Endothelial cell of umbilical vein (primary cell): ENCODE results near the gene TJP3. TPM values are rescaled to one million over a fixed set of nuclear protein-coding genes. Genes with fewer than 3 reads are reported as not detected.

ENCODE experiments used
- BruUV-seq: library from RNA; stranded (reverse); fragments of 400-500 nt; replicated peaks from 2 replicates; lab custom pipeline; 2021; lab: Mats Ljungman, UMichigan
- CTCF ChIA-PET: fragments of 300-600, 350-600 bp; sonication (Branson Sonifier 250); formaldehyde crosslinking; loops from one replicate; lab custom pipeline; 2021; ENCODE audit warnings: antibody characterized with exemption, inconsistent platforms; lab: Charles Lee
- POLR2A ChIA-PET: fragments of 300-600, 350-600 bp; sonication (Branson Sonifier 250); formaldehyde crosslinking; loops from one replicate; lab custom pipeline; 2021; ENCODE audit warnings: antibody characterized with exemption, inconsistent platforms; lab: Charles Lee
- DNase-seq: peaks from one replicate; pipeline ENCODE4 v3.0.0-alpha.2; 2011; ENCODE audit warnings: low read depth, low spot score
- FAIRE-seq: peaks from 2 replicates; lab custom pipeline; 2011; peaks lifted over from hg19 to GRCh38; lab: Jason Lieb, UNC
- H2AFZ ChIP-seq: 2 replicates; pipeline ENCODE4 v1.6.0; 2012; ENCODE audit warnings: low read depth, low read length, control low read depth, inconsistent platforms
- H3K27ac ChIP-seq: 2 replicates; pipeline ENCODE4 v1.5.1; 2011; ENCODE audit warnings: low read depth, mild to moderate bottlenecking, control low read depth, low read length, moderate library complexity; ENCODE audit not compliant: insufficient read depth
- H3K27me3 ChIP-seq, 2 experiments: 2 replicates each; pipeline versions ENCODE4 v1.6.0 to v1.6.1; 2011; ENCODE audit warnings: low read length in 2 of 2, mixed read lengths in 1 of 2; ENCODE audit not compliant: control insufficient read depth in 2 of 2, insufficient read depth in 2 of 2
- H3K36me3 ChIP-seq, 2 experiments: 2 replicates in 1 of 2; 3 replicates in 1 of 2; pipeline ENCODE4 v1.5.1; 2011; ENCODE audit warnings: low read length in 2 of 2, mild to moderate bottlenecking in 1 of 2, moderate library complexity in 1 of 2; ENCODE audit not compliant: control insufficient read depth in 2 of 2, insufficient read depth in 2 of 2; ENCODE audit errors: extremely low read depth in 1 of 2
- H3K4me1 ChIP-seq: 3 replicates; pipeline ENCODE4 v1.5.1; 2011; ENCODE audit warnings: mild to moderate bottlenecking, low read length; ENCODE audit not compliant: control insufficient read depth, insufficient read depth; ENCODE audit errors: extremely low read depth
- H3K4me2 ChIP-seq: 2 replicates; pipeline ENCODE4 v1.6.1; 2011; ENCODE audit warnings: low read length, control low read depth, mixed read lengths; ENCODE audit not compliant: insufficient read depth
- H3K4me3 ChIP-seq, 3 experiments: fragments of 200-600 bp in 1 of 3; sonication (generic), shearing (Covaris generic) in 1 of 3; replicated peaks in 1 of 3; 2 replicates each; pipeline ENCODE4 v1.5.1; 2011 to 2016; ENCODE audit warnings: control low read depth in 3 of 3, low read length in 3 of 3, mild to moderate bottlenecking in 2 of 3, inconsistent platforms in 1 of 3, low read depth in 1 of 3, moderate library complexity in 1 of 3; ENCODE audit not compliant: insufficient read depth in 1 of 3
- H3K79me2 ChIP-seq: 2 replicates; pipeline ENCODE4 v1.6.0; 2012; ENCODE audit warnings: low read length, inconsistent platforms; ENCODE audit not compliant: control insufficient read depth, insufficient read depth
- H3K9ac ChIP-seq: replicated peaks from 2 replicates; pipeline ENCODE3; 2011; ENCODE audit warnings: low read length, control low read depth; ENCODE audit not compliant: insufficient read depth; ENCODE audit errors: extremely low read depth
- H3K9me1 ChIP-seq: replicated peaks from 3 replicates; pipeline ENCODE4 v1.6.0; 2011; ENCODE audit warnings: mild to moderate bottlenecking, low read length; ENCODE audit not compliant: control insufficient read depth, insufficient read depth; ENCODE audit errors: extremely low read depth
- H3K9me3 ChIP-seq: replicated peaks from 2 replicates; pipeline ENCODE4 v1.5.1; 2012; ENCODE audit warnings: low read length, inconsistent platforms; ENCODE audit not compliant: control insufficient read depth, insufficient read depth
- H4K20me1 ChIP-seq: replicated peaks from 2 replicates; pipeline ENCODE3; 2011; ENCODE audit warnings: mild to moderate bottlenecking, low read length; ENCODE audit not compliant: control insufficient read depth, insufficient read depth; ENCODE audit errors: extremely low read depth
- EZH2 ChIP-seq: IDR thresholded peaks from 2 replicates; pipeline ENCODE4 v1.6.1; 2012; ENCODE audit warnings: borderline replicate concordance, low read depth, mild to moderate bottlenecking, moderate library complexity, low read length, inconsistent platforms; ENCODE audit not compliant: severe bottlenecking
- FOS ChIP-seq: IDR thresholded peaks from 2 replicates; pipeline ENCODE4 v1.6.1; 2011; ENCODE audit warnings: mild to moderate bottlenecking, low read length, moderate library complexity, borderline replicate concordance; ENCODE audit not compliant: insufficient read depth
- GATA2 ChIP-seq: IDR thresholded peaks from 2 replicates; pipeline ENCODE4 v1.7.0; 2011; ENCODE audit warnings: low read depth, mild to moderate bottlenecking, moderate library complexity, mixed read lengths, low read length; ENCODE audit not compliant: insufficient read length, insufficient read depth
- JUN ChIP-seq: IDR thresholded peaks from 2 replicates; pipeline ENCODE4 v1.6.1; 2011; ENCODE audit warnings: borderline replicate concordance, low read depth; ENCODE audit not compliant: insufficient read length, insufficient read depth
- MAX ChIP-seq: IDR thresholded peaks from 2 replicates; pipeline ENCODE4 v1.6.1; 2011; ENCODE audit not compliant: insufficient read depth, insufficient read length
- MYC ChIP-seq: IDR thresholded peaks from one replicate; pipeline ENCODE4 v1.6.1; 2011; ENCODE audit warnings: mild to moderate bottlenecking, low read depth, low read length
- POLR2A ChIP-seq: IDR thresholded peaks from 2 replicates; pipeline ENCODE4 v1.6.1; 2012; ENCODE audit warnings: low read depth, mild to moderate bottlenecking, control low read depth, low read length
- POLR2AphosphoS5 ChIP-seq: IDR thresholded peaks from 2 replicates; pipeline ENCODE4 v1.6.1; 2012; ENCODE audit warnings: low read depth, mild to moderate bottlenecking, control low read depth, low read length, moderate library complexity; ENCODE audit not compliant: insufficient read depth
- dilution Hi-C: fragments of 300-500 bp; cut with MboI; formaldehyde crosslinking; loops from one replicate; pipeline ENCODE4 v1.15.0; 2019; ENCODE audit warnings: low sequenced_read_pairs; ENCODE audit not compliant: extremely low pct_ligation_motif_present
- intact Hi-C: fragments of 100-400 bp; cut with micrococcal nuclease; formaldehyde crosslinking; loops from one replicate; pipeline ENCODE4 v1.10.0; 2022
- polyA plus RNA-seq, 4 experiments: library from polyadenylated mRNA; depleted of rRNA in 3 of 4; stranded (reverse) in 3 of 4; unstranded in 1 of 4; fragments of >200 nt; gene quantifications; 2 replicates each; pipeline versions ENCODE4 v1.2.1 to v1.2.3, GENCODE V29; 2011 to 2012; ENCODE audit warnings: missing spikeins in 1 of 4
- total RNA-seq: library from RNA; stranded (reverse); gene quantifications from 2 replicates; pipeline ENCODE4 v1.2.3, GENCODE V29; 2021
- TF ChIP-seq, protein P1 (sequence below), 2 donors: IDR thresholded peaks; 1 replicate in 1 of 2; 2 replicates in 1 of 2; pipeline ENCODE4 v1.5.1; 2011; ENCODE audit warnings: low read length in 2 of 2, mild to moderate bottlenecking in 2 of 2, moderate library complexity in 2 of 2, control low read depth in 1 of 2, inconsistent platforms in 1 of 2, low read depth in 1 of 2; ENCODE audit not compliant: insufficient read depth in 1 of 2; ENCODE audit errors: extremely low read depth in 1 of 2

The TJP3 gene
- total and polyA plus RNA-seq, 2 donors (not counting 3 experiments of a cell fraction or from before 2014, with no cell fraction given), result 0.10 TPM; not detected in 1

DNA sequence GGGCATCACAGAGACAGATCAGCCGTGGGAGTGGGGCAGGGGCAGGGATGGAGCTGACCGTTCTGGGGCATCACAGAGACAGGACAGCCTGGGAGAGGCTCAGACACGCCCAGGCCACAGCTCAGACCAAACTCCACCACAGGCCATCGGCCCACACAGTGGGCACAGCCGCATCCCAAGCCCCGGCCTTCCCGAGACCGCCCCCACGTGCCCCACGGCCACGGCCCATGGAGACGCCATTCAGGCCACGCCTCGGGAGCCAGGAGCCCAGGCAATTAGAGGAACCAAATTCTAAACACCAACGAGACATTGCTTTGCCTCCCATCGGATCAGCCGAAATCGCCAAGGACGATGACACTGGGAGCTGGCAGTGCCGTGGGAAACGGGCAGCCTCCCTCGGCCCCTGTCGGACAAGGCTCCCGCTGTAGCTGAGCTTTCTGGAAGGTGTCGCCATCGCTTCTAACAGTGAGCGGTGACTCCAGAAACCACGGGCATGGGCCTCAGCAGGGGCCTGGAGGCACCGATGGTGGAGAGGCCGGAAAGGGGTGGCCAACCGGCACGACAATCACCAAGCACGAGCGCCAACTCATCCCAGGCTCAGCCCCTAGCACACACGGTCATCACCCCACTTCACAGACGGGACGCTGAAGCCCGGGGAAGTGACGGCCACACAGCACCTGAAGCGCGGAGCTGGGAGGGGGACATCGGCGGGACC is 10.4 kb upstream of the TJP3 start:
- Histone ChIP-seq H2AFZ (no peak overlapping the region), H3K4me3 (peak overlapping the region in 1 of 3 experiments; percentile 3), H3K4me2 (peak overlapping the region; percentile 74), H3K9ac (no peak overlapping the region), H4K20me1 (peaks cover 4% of the 10 kb centered on the region), H3K27me3 (no peaks in the 10 kb centered on the region), H3K9me3 (no peaks in the 10 kb centered on the region), H3K27ac (no peak overlapping the region), H3K79me2 (peaks cover 60% of the 10 kb centered on the region), H3K36me3 (peaks cover 2 to 5% of the 10 kb centered on the region in 2 experiments), H3K9me1 (no peaks in the 10 kb centered on the region), H3K4me1 (peaks cover 8% of the 10 kb centered on the region)
- intact Hi-C loops (no loop called here), dilution Hi-C loops (no loop called here)
- POLR2A ChIA-PET, result interaction anchor here (0.6 to 1.4 kb wide), 3 partner anchors 27 to 129 kb away, joined by 3 to 6 read pairs (median 5); no protein-coding TSS in a partner anchor
- no TSS peak for BruUV-seq
- CTCF ChIA-PET, result interaction anchor here (1.0 to 1.9 kb wide), 6 partner anchors 8 to 32 kb away, joined by 3 to 8 read pairs (median 5); no protein-coding TSS in a partner anchor
- FAIRE-seq, result no peak
- no peak for TF ChIP-seq JUN
- DNase-seq, result no peak

DNA sequence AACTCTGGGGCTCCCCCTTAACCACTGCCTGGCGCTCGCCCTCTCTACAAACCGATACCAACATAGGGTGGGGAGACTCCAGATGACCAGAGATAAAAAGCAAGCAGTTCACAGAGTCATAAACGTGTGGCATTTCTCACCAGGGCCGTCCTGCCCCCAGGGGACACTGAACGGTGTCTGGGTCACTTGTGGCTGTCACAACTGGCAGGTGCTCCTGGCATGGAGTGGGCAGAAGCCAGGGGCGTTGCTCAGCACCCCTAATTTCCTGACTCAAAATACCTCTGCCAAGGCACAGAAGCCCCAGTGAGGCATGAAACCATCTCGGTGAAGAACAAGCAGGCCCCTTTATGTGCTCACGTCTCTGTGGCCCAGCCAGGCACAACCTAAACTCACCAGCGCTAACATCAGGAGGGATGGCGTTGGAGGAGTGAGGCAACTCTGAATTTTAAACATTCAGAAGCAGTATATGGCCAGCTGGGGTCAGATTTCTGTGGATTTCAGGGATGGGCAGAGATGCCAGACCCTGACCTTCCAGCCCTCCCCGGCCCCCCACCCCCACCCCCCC is 9.7 kb upstream of the TJP3 start:
- no peak for FAIRE-seq
- POLR2A ChIA-PET, result no interaction called here
- Histone ChIP-seq H3K4me1 (peaks cover 8% of the 10 kb centered on the region), H3K27ac (peak overlapping the region; percentile 32), H2AFZ (no peak overlapping the region), H3K79me2 (peaks cover 54% of the 10 kb centered on the region), H3K4me3 (peak overlapping the region in 2 of 3 experiments; percentile 3 to 38), H3K4me2 (peak overlapping the region; percentile 74), H3K27me3 (no peaks in the 10 kb centered on the region), H3K36me3 (peaks cover 2 to 5% of the 10 kb centered on the region in 2 experiments), H3K9me3 (no peaks in the 10 kb centered on the region), H3K9me1 (no peaks in the 10 kb centered on the region), H4K20me1 (peaks cover 4% of the 10 kb centered on the region), H3K9ac (no peak overlapping the region)
- BruUV-seq, result no TSS peak
- dilution Hi-C loops, result no loop called here
- TF ChIP-seq GATA2 (no peak), MYC (no peak), POLR2A (no peak), EZH2 (no peak), MAX (no peak), FOS (no peak), POLR2AphosphoS5 (no peak), JUN (no peak)
- TF ChIP-seq, protein P1, sequence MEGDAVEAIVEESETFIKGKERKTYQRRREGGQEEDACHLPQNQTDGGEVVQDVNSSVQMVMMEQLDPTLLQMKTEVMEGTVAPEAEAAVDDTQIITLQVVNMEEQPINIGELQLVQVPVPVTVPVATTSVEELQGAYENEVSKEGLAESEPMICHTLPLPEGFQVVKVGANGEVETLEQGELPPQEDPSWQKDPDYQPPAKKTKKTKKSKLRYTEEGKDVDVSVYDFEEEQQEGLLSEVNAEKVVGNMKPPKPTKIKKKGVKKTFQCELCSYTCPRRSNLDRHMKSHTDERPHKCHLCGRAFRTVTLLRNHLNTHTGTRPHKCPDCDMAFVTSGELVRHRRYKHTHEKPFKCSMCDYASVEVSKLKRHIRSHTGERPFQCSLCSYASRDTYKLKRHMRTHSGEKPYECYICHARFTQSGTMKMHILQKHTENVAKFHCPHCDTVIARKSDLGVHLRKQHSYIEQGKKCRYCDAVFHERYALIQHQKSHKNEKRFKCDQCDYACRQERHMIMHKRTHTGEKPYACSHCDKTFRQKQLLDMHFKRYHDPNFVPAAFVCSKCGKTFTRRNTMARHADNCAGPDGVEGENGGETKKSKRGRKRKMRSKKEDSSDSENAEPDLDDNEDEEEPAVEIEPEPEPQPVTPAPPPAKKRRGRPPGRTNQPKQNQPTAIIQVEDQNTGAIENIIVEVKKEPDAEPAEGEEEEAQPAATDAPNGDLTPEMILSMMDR (IDR thresholded peaks at IDR 0.05; ENCODE audit: extremely low read depth in 1 of 2, insufficient read depth in 1 of 2, low read depth in 1 of 2, low read length in 2 of 2), result no peak
- CTCF ChIA-PET, result interaction anchor here (0.6 to 3.1 kb wide), 7 partner anchors 12 to 153 kb away, joined by 3 to 66 read pairs (median 6); no protein-coding TSS in a partner anchor
- no peak for DNase-seq
- intact Hi-C loops, result no loop called here
